SH-SY5Y (cell line): ENCODE results near the gene PODNL1.

Experiments
- GATA2 ChIP-seq: IDR thresholded peaks from 2 replicates; pipeline ENCODE4 v1.6.1; 2011; ENCODE audit warnings: mild to moderate bottlenecking, low read depth, low read length
- GATA3 ChIP-seq: IDR thresholded peaks from 2 replicates; pipeline ENCODE4 v1.6.1; 2011; ENCODE audit warnings: low read depth, mild to moderate bottlenecking, low read length, moderate library complexity

GRCh38 chr19:13955662-13956364 lies 17.6 kb upstream of the PODNL1 start:
- no peak for TF ChIP-seq GATA2
- TF ChIP-seq GATA3 = no peak
